ENCODE results near the gene TTLL11.

- TF ChIP-seq, protein P1, sequence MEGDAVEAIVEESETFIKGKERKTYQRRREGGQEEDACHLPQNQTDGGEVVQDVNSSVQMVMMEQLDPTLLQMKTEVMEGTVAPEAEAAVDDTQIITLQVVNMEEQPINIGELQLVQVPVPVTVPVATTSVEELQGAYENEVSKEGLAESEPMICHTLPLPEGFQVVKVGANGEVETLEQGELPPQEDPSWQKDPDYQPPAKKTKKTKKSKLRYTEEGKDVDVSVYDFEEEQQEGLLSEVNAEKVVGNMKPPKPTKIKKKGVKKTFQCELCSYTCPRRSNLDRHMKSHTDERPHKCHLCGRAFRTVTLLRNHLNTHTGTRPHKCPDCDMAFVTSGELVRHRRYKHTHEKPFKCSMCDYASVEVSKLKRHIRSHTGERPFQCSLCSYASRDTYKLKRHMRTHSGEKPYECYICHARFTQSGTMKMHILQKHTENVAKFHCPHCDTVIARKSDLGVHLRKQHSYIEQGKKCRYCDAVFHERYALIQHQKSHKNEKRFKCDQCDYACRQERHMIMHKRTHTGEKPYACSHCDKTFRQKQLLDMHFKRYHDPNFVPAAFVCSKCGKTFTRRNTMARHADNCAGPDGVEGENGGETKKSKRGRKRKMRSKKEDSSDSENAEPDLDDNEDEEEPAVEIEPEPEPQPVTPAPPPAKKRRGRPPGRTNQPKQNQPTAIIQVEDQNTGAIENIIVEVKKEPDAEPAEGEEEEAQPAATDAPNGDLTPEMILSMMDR (IDR thresholded peaks at IDR 0.05; ENCODE audit: poor library complexity): no peak
- no peak for TF ChIP-seq EZH2 (IDR thresholded peaks at IDR 0.05; ENCODE audit: borderline replicate concordance)
Measured at GRCh38 chr9:121921444-121921843, 171.7 kb downstream of the TTLL11 start.

Data from hepatocyte (in vitro differentiated cells).